Trophoblast cell (in vitro differentiated cells and primary cell): Measurements from ENCODE around the gene KRT75.

ENCODE experiments used
- DNase-seq, 2 donors: peaks; one replicate each; pipeline ENCODE4 v3.0.0-alpha.2; 2016
- H2AFZ ChIP-seq: 2 replicates; pipeline ENCODE4 v1.6.1; 2013; ENCODE audit warnings: low read length, moderate library complexity, mild to moderate bottlenecking; ENCODE audit not compliant: insufficient read depth, poor library complexity
- H2AK5ac ChIP-seq: 2 replicates; pipeline ENCODE4 v1.6.1; 2013; ENCODE audit warnings: mild to moderate bottlenecking, low read length
- H2BK120ac ChIP-seq: 2 replicates; pipeline ENCODE4 v1.6.1; 2013; ENCODE audit warnings: low read length, mild to moderate bottlenecking, moderate library complexity; ENCODE audit not compliant: insufficient read depth, poor library complexity
- H2BK12ac ChIP-seq: 2 replicates; pipeline ENCODE4 v1.6.1; 2013; ENCODE audit warnings: mild to moderate bottlenecking, low read length, moderate library complexity
- H2BK5ac ChIP-seq: 2 replicates; pipeline ENCODE4 v1.6.1; 2013; ENCODE audit warnings: low read length, low read depth, moderate library complexity, mild to moderate bottlenecking; ENCODE audit not compliant: poor library complexity
- H3K14ac ChIP-seq: 2 replicates; pipeline ENCODE4 v1.6.1; 2013; ENCODE audit warnings: mild to moderate bottlenecking, low read length
- H3K18ac ChIP-seq: 2 replicates; pipeline ENCODE4 v1.6.1; 2013; ENCODE audit warnings: mild to moderate bottlenecking, low read length
- H3K23ac ChIP-seq: 2 replicates; pipeline ENCODE4 v1.6.1; 2013; ENCODE audit warnings: low read length
- H3K27ac ChIP-seq: 2 replicates; pipeline ENCODE4 v1.5.1; 2013; ENCODE audit warnings: low read depth, mild to moderate bottlenecking, inconsistent platforms, low read length, moderate library complexity
- H3K27me3 ChIP-seq: 2 replicates; pipeline ENCODE4 v1.6.1; 2013; ENCODE audit warnings: inconsistent platforms, mild to moderate bottlenecking, low read length, moderate library complexity; ENCODE audit not compliant: insufficient read depth
- H3K36me3 ChIP-seq, 2 experiments: 1 replicate in 1 of 2; 2 replicates in 1 of 2; pipeline ENCODE4 v1.6.1; 2013; ENCODE audit warnings: low read length in 2 of 2, mild to moderate bottlenecking in 2 of 2, moderate library complexity in 1 of 2; ENCODE audit not compliant: insufficient read depth in 2 of 2, control insufficient read depth in 1 of 2
- H3K4ac ChIP-seq: 2 replicates; pipeline ENCODE4 v1.6.1; 2013; ENCODE audit warnings: low read depth, mild to moderate bottlenecking, low read length, moderate library complexity
- H3K4me1 ChIP-seq, 2 experiments: 1 replicate in 1 of 2; 2 replicates in 1 of 2; pipeline ENCODE4 v1.6.1; 2013; ENCODE audit warnings: low read length in 2 of 2, mild to moderate bottlenecking in 2 of 2, moderate library complexity in 1 of 2; ENCODE audit not compliant: insufficient read depth in 2 of 2, control insufficient read depth in 1 of 2
- H3K4me2 ChIP-seq: 2 replicates; pipeline ENCODE4 v1.6.1; 2013; ENCODE audit warnings: inconsistent platforms, mild to moderate bottlenecking, low read length, moderate library complexity
- H3K4me3 ChIP-seq: 2 replicates; pipeline ENCODE4 v1.5.1; 2013; ENCODE audit warnings: mild to moderate bottlenecking, low read depth, low read length, inconsistent platforms
- H3K79me1 ChIP-seq: one replicate; pipeline ENCODE4 v1.6.1; 2013; ENCODE audit warnings: low read length
- H3K79me2 ChIP-seq: 2 replicates; pipeline ENCODE4 v1.6.1; 2013; ENCODE audit warnings: low read length, mild to moderate bottlenecking; ENCODE audit not compliant: control insufficient read depth, insufficient read depth, poor library complexity
- H3K9ac ChIP-seq: 2 replicates; pipeline ENCODE4 v1.6.1; 2013; ENCODE audit warnings: mild to moderate bottlenecking, low read length
- H3K9me3 ChIP-seq: 2 replicates; pipeline ENCODE4 v1.6.1; 2013; ENCODE audit warnings: low read depth, mild to moderate bottlenecking, control low read depth, inconsistent platforms, low read length; ENCODE audit not compliant: insufficient read depth
- H4K12ac ChIP-seq: 2 replicates; pipeline ENCODE4 v1.6.1; 2013; ENCODE audit warnings: low read depth, mild to moderate bottlenecking, low read length, moderate library complexity
- H4K8ac ChIP-seq: 2 replicates; pipeline ENCODE4 v1.6.1; 2013; ENCODE audit warnings: low read depth, mild to moderate bottlenecking, low read length, moderate library complexity
- H4K91ac ChIP-seq: one replicate; pipeline ENCODE4 v1.6.1; 2013; ENCODE audit warnings: low read depth, mild to moderate bottlenecking, low read length, moderate library complexity
- WGBS: extraction: QIAGEN DNeasy Blood & Tissue Kit; methylation state at CpG from one replicate; pipeline ENCODE4 v1.1.7; 2013; ENCODE audit warnings: missing lambda C conversion rate; ENCODE audit not compliant: insufficient read length, insufficient coverage; ENCODE audit errors: extremely low coverage; 5-methylcytosine and 5-hydroxymethylcytosine counted together

Gene KRT75

GRCh38 chr12:52440821-52441319 lies 6.7 kb upstream of the KRT75 start:
- Histone ChIP-seq H2AFZ (no peak overlapping the region), H3K4me1 (peaks cover 30 to 52% of the 10 kb centered on the region in 2 experiments), H2BK120ac (peak overlapping the region; percentile 9), H2AK5ac (peak overlapping the region; percentile 24), H2BK5ac (peak overlapping the region; percentile 35), H3K79me1 (peaks cover 47% of the 10 kb centered on the region), H3K27ac (peak overlapping the region; percentile 85), H3K9ac (no peak overlapping the region), H3K4ac (no peak overlapping the region), H4K8ac (peak overlapping the region; percentile 0), H3K4me3 (no peak overlapping the region), H3K27me3 (no peaks in the 10 kb centered on the region), H3K14ac (peak overlapping the region; percentile 29), H2BK12ac (peak overlapping the region; percentile 0), H3K4me2 (no peak overlapping the region), H4K91ac (peak overlapping the region; percentile 92), H3K9me3 (peaks cover 2% of the 10 kb centered on the region), H3K23ac (no peak overlapping the region), H3K79me2 (peaks cover 2% of the 10 kb centered on the region), H3K36me3 (no peaks in the 10 kb centered on the region), H3K18ac (no peak overlapping the region), H4K12ac (no peak overlapping the region)
- DNase-seq: peak; percentile 90 to 95
- no CpG with 5 or more reads among the region's 5 CpGs for WGBS

- Histone ChIP-seq H3K23ac (no peak overlapping the region), H3K4me1 (peaks cover 37 to 56% of the 10 kb centered on the region in 2 experiments), H3K27me3 (no peaks in the 10 kb centered on the region), H4K8ac (peak overlapping the region; percentile 59), H3K4ac (peak overlapping the region; percentile 0), H3K4me2 (no peak overlapping the region), H2BK120ac (peak overlapping the region; percentile 82), H3K79me2 (peaks cover 2% of the 10 kb centered on the region), H3K36me3 (no peaks in the 10 kb centered on the region), H3K9ac (no peak overlapping the region), H3K79me1 (peaks cover 48% of the 10 kb centered on the region), H2AFZ (no peak overlapping the region), H4K12ac (no peak overlapping the region), H4K91ac (peak overlapping the region; percentile 92), H2BK5ac (peak overlapping the region; percentile 65), H3K9me3 (peaks cover 2% of the 10 kb centered on the region), H3K18ac (peak overlapping the region; percentile 10), H2BK12ac (peak overlapping the region; percentile 81), H3K4me3 (no peak overlapping the region), H3K14ac (peak overlapping the region; percentile 65), H2AK5ac (peak overlapping the region; percentile 17), H3K27ac (peak overlapping the region; percentile 85)
- no CpG with 5 or more reads among the region's 2 CpGs for WGBS
- no peak for DNase-seq
Observed at GRCh38 chr12:52439845-52440244, 5.7 kb upstream of the KRT75 start.

GRCh38 chr12:52439420-52439819 lies 5.2 kb upstream of the KRT75 start:
- Histone ChIP-seq H3K4me3 (no peak overlapping the region), H3K4me1 (peaks cover 37 to 56% of the 10 kb centered on the region in 2 experiments)
- no CpG with 5 or more reads among the region's 8 CpGs for WGBS

GRCh38 chr12:52438305-52439301 lies 4.4 kb upstream of the KRT75 start:
- no CpG with 5 or more reads among the region's 8 CpGs for WGBS
- DNase-seq: no peak
- Histone ChIP-seq H3K9me3 (no peaks in the 10 kb centered on the region), H3K27me3 (no peaks in the 10 kb centered on the region), H4K12ac (no peak overlapping the region), H2BK12ac (peak overlapping the region; percentile 37), H4K8ac (no peak overlapping the region), H3K79me1 (peaks cover 51% of the 10 kb centered on the region), H3K4me2 (no peak overlapping the region), H2AFZ (no peak overlapping the region), H3K14ac (peak overlapping the region; percentile 65), H3K36me3 (no peaks in the 10 kb centered on the region), H3K18ac (peak overlapping the region; percentile 32), H3K27ac (no peak overlapping the region), H2BK5ac (peak overlapping the region; percentile 27), H2BK120ac (peak overlapping the region; percentile 82), H3K4ac (no peak overlapping the region), H2AK5ac (peak overlapping the region; percentile 49), H3K9ac (no peak overlapping the region), H3K4me1 (peaks cover 37 to 54% of the 10 kb centered on the region in 2 experiments), H3K4me3 (no peak overlapping the region), H4K91ac (peak overlapping the region; percentile 92), H3K23ac (no peak overlapping the region), H3K79me2 (peaks cover 2% of the 10 kb centered on the region)

More at GRCh38 chr12:52439420-52439819, 5.2 kb upstream of the KRT75 start:
- H3K9ac ChIP-seq: no peak overlapping the region
- H3K27me3 ChIP-seq: no peaks in the 10 kb centered on the region
- no peak overlapping the region for H3K4ac ChIP-seq
- H3K14ac ChIP-seq: peak overlapping the region; percentile 65
- H3K79me1 ChIP-seq: peaks cover 51% of the 10 kb centered on the region
- H4K91ac ChIP-seq: peak overlapping the region; percentile 92
- H4K8ac ChIP-seq: no peak overlapping the region
- no peak for DNase-seq
- no peak overlapping the region for H2BK5ac ChIP-seq
- H3K4me2 ChIP-seq: no peak overlapping the region
- H2AFZ ChIP-seq: no peak overlapping the region
- peak overlapping the region; percentile 49 for H2AK5ac ChIP-seq
- H3K27ac ChIP-seq: no peak overlapping the region
- H2BK12ac ChIP-seq: peak overlapping the region; percentile 37
- no peak overlapping the region for H3K23ac ChIP-seq
- H4K12ac ChIP-seq: no peak overlapping the region
- H3K9me3 ChIP-seq: peaks cover 2% of the 10 kb centered on the region
- H3K18ac ChIP-seq: peak overlapping the region; percentile 12
- H3K36me3 ChIP-seq: no peaks in the 10 kb centered on the region
- peak overlapping the region; percentile 82 for H2BK120ac ChIP-seq
- H3K79me2 ChIP-seq: peaks cover 2% of the 10 kb centered on the region
